Stimulated activated naive CD8-positive, alpha-beta T cell treated with anti-CD3 and anti-CD28 coated beads, Interleukin-15, amount 100 ng/mL, for 72 hours (primary cell): Measurements from ENCODE around the gene PI4K2A.
A peak's percentile ranks its signal among the peaks of the same experiment; 100 is the strongest.

ENCODE experiments used
- ATAC-seq: fragments of 150-1000 bp; cut with Tn5 transposase; 2 replicates; pipeline ENCODE4 v1.10.0; 2021; ENCODE audit warnings: mild to moderate bottlenecking, moderate library complexity
- DNase-seq, 2 donors: peaks; one replicate each; pipeline ENCODE4 v3.0.0; 2021 to 2022
- H3K27ac Mint-ChIP-seq, 2 donors: one replicate each; pipeline ENCODE4 v1.8.0; 2022; ENCODE audit warnings: mild to moderate bottlenecking in 2 of 2, mixed read lengths in 2 of 2, moderate library complexity in 2 of 2
- H3K27me3 Mint-ChIP-seq: one replicate; pipeline ENCODE4 v1.8.0; 2022; ENCODE audit warnings: mixed read lengths
- H3K4me1 Mint-ChIP-seq: one replicate; pipeline ENCODE4 v1.8.0; 2022; ENCODE audit warnings: mild to moderate bottlenecking, mixed read lengths
- H3K4me3 Mint-ChIP-seq, 2 donors: one replicate each; pipeline ENCODE4 v1.8.0; 2022; ENCODE audit warnings: mild to moderate bottlenecking in 2 of 2, mixed read lengths in 2 of 2, moderate library complexity in 1 of 2
- H3K9me3 Mint-ChIP-seq, 2 donors: one replicate each; pipeline ENCODE4 v1.8.0; 2022; ENCODE audit warnings: mixed read lengths in 2 of 2

PI4K2A gene

GRCh38 chr10:97640174-97640867, at the start of gene PI4K2A:
Gene PI4K2A, plus strand, starts transcription at chr10:97640671. Its CDS starts 72 bp downstream, at chr10:97640743.
- Mint-ChIP-seq H3K27me3 (no peaks in the 10 kb centered on the region), H3K27ac (peak within 1 kb of the TSS; percentile 95), H3K4me3 (peak within 1 kb of the TSS; percentile 94 to 99), H3K4me1 (peaks cover 29% of the 10 kb centered on the region), H3K9me3 (no peaks in the 10 kb centered on the region)
- DNase-seq, result peak; percentile 98 to 99
- ATAC-seq, result peak; percentile 99

- Mint-ChIP-seq H3K4me1 (peaks cover 9% of the 10 kb centered on the region), H3K9me3 (no peaks in the 10 kb centered on the region), H3K27me3 (no peaks in the 10 kb centered on the region), H3K27ac (peak overlapping the region in 1 of 2 donors; percentile 50), H3K4me3 (no peak overlapping the region)
- DNase-seq, result no peak
- peak; percentile 21 for ATAC-seq
These were observed 49.5 kb upstream of the PI4K2A start for GRCh38 chr10:97590748-97591495.

GRCh38 chr10:97593421-97593820, 47.0 kb upstream of the PI4K2A start:
- Mint-ChIP-seq H3K9me3 (no peaks in the 10 kb centered on the region), H3K27ac (no peak overlapping the region), H3K4me1 (peaks cover 9% of the 10 kb centered on the region), H3K27me3 (no peaks in the 10 kb centered on the region), H3K4me3 (no peak overlapping the region)
- no peak for DNase-seq
- no peak for ATAC-seq

GRCh38 chr10:97596101-97597082, 44.1 kb upstream of the PI4K2A start:
- no peak for DNase-seq
- no peak overlapping the region for H3K4me3 Mint-ChIP-seq
- no peaks in the 10 kb centered on the region for H3K4me1 Mint-ChIP-seq
- H3K9me3 Mint-ChIP-seq, result no peaks in the 10 kb centered on the region
- ATAC-seq, result no peak
- H3K27ac Mint-ChIP-seq, result no peak overlapping the region
- no peaks in the 10 kb centered on the region for H3K27me3 Mint-ChIP-seq

- Mint-ChIP-seq H3K4me3 (no peak overlapping the region), H3K4me1 (no peaks in the 10 kb centered on the region)
- no peak for ATAC-seq
These were observed 42.7 kb upstream of the PI4K2A start for GRCh38 chr10:97597778-97598177.

GRCh38 chr10:97598407-97599271, 41.8 kb upstream of the PI4K2A start:
- H3K9me3 Mint-ChIP-seq, result no peaks in the 10 kb centered on the region
- no peaks in the 10 kb centered on the region for H3K27me3 Mint-ChIP-seq
- no peaks in the 10 kb centered on the region for H3K4me1 Mint-ChIP-seq
- DNase-seq (no peak), ATAC-seq (no peak)
- no peak overlapping the region for H3K4me3 Mint-ChIP-seq
- H3K27ac Mint-ChIP-seq, result no peak overlapping the region

More at GRCh38 chr10:97597778-97598177, 42.7 kb upstream of the PI4K2A start:
- no peak for DNase-seq
- Mint-ChIP-seq H3K27me3 (no peaks in the 10 kb centered on the region), H3K9me3 (no peaks in the 10 kb centered on the region), H3K27ac (no peak overlapping the region)

- no peaks in the 10 kb centered on the region for H3K9me3 Mint-ChIP-seq
- H3K4me1 Mint-ChIP-seq, result no peaks in the 10 kb centered on the region
- DNase-seq (no peak), ATAC-seq (no peak)
- H3K27me3 Mint-ChIP-seq, result no peaks in the 10 kb centered on the region
- H3K27ac Mint-ChIP-seq, result no peak overlapping the region
- no peak overlapping the region for H3K4me3 Mint-ChIP-seq
These were observed 41.2 kb upstream of the PI4K2A start for GRCh38 chr10:97599272-97599619.

GRCh38 chr10:97600616-97601015, 39.9 kb upstream of the PI4K2A start:
- ATAC-seq, result no peak
- no peak for DNase-seq
- no peaks in the 10 kb centered on the region for H3K9me3 Mint-ChIP-seq
- no peak overlapping the region for H3K27ac Mint-ChIP-seq
- no peaks in the 10 kb centered on the region for H3K4me1 Mint-ChIP-seq
- no peaks in the 10 kb centered on the region for H3K27me3 Mint-ChIP-seq
- H3K4me3 Mint-ChIP-seq, result no peak overlapping the region

GRCh38 chr10:97601268-97602215, 38.9 kb upstream of the PI4K2A start:
- no peaks in the 10 kb centered on the region for H3K27me3 Mint-ChIP-seq
- DNase-seq, result no peak
- H3K4me3 Mint-ChIP-seq, result no peak overlapping the region
- no peaks in the 10 kb centered on the region for H3K4me1 Mint-ChIP-seq
- no peak for ATAC-seq
- H3K27ac Mint-ChIP-seq, result no peak overlapping the region
- H3K9me3 Mint-ChIP-seq, result no peaks in the 10 kb centered on the region

- H3K27ac Mint-ChIP-seq, result no peak overlapping the region
- H3K9me3 Mint-ChIP-seq, result no peaks in the 10 kb centered on the region
- no peaks in the 10 kb centered on the region for H3K4me1 Mint-ChIP-seq
- peaks cover 8% of the 10 kb centered on the region for H3K27me3 Mint-ChIP-seq
- no peak overlapping the region for H3K4me3 Mint-ChIP-seq
- ATAC-seq (no peak), DNase-seq (no peak)
These were observed 33.3 kb upstream of the PI4K2A start for GRCh38 chr10:97607095-97607636.

- Mint-ChIP-seq H3K27me3 (peaks cover 8% of the 10 kb centered on the region), H3K9me3 (no peaks in the 10 kb centered on the region), H3K27ac (no peak overlapping the region), H3K4me3 (no peak overlapping the region), H3K4me1 (no peaks in the 10 kb centered on the region)
- DNase-seq (no peak), ATAC-seq (no peak)
These were observed 31.4 kb upstream of the PI4K2A start for GRCh38 chr10:97608991-97609561.

GRCh38 chr10:97611473-97611872, 29.0 kb upstream of the PI4K2A start:
- no peak for ATAC-seq
- peaks cover 8% of the 10 kb centered on the region for H3K27me3 Mint-ChIP-seq
- H3K9me3 Mint-ChIP-seq, result no peaks in the 10 kb centered on the region
- no peak for DNase-seq
- peak overlapping the region in 1 of 2 donors; percentile 19 for H3K27ac Mint-ChIP-seq
- H3K4me1 Mint-ChIP-seq, result no peaks in the 10 kb centered on the region
- no peak overlapping the region for H3K4me3 Mint-ChIP-seq

- peaks cover under 1% of the 10 kb centered on the region for H3K27me3 Mint-ChIP-seq
- no peaks in the 10 kb centered on the region for H3K9me3 Mint-ChIP-seq
- H3K27ac Mint-ChIP-seq, result no peak overlapping the region
- no peaks in the 10 kb centered on the region for H3K4me1 Mint-ChIP-seq
- ATAC-seq, result no peak
- no peak for DNase-seq
- no peak overlapping the region for H3K4me3 Mint-ChIP-seq
These were observed 28.1 kb upstream of the PI4K2A start for GRCh38 chr10:97612386-97612785.
